Cardiac muscle cell (in vitro differentiated cells and primary cell): Measurements from ENCODE around the gene RNF213. TPM values are rescaled to one million over a fixed set of nuclear protein-coding genes. Genes with fewer than 3 reads are reported as not detected.

Source experiments
- DNase-seq, 2 donors: peaks; one replicate each; pipeline versions ENCODE4 v3.0.0 to v3.0.0-alpha.2; 2010 to 2017; ENCODE audit warnings: low read depth in 1 of 2, low spot score in 1 of 2
- H3K27ac ChIP-seq: fragments of 200-600 bp; sonication (generic); 2 replicates; pipeline ENCODE4 v1.5.1; 2016
- H3K27me3 ChIP-seq: fragments of 200-600 bp; sonication (generic); 2 replicates; pipeline ENCODE4 v1.6.0; 2016; ENCODE audit warnings: control low read depth
- H3K36me3 ChIP-seq: fragments of 200-600 bp; sonication (generic); 2 replicates; pipeline ENCODE4 v1.5.1; 2016; ENCODE audit warnings: control low read depth
- H3K4me1 ChIP-seq: fragments of 200-600 bp; sonication (generic); 2 replicates; pipeline ENCODE4 v1.8.1; 2017; ENCODE audit warnings: low read depth, mild to moderate bottlenecking, mixed run types
- H3K4me3 ChIP-seq: fragments of 200-600 bp; sonication (generic); 2 replicates; pipeline ENCODE4 v1.5.1; 2016; ENCODE audit warnings: mild to moderate bottlenecking
- H3K9me3 ChIP-seq: fragments of 200-600 bp; sonication (generic); 2 replicates; pipeline ENCODE4 v1.5.1; 2017; ENCODE audit warnings: low read depth, mild to moderate bottlenecking, control low read depth
- polyA plus RNA-seq: library from polyadenylated mRNA; unstranded; fragments of >200 nt; fragmentation: Nextera tagmentation; extraction: Ambion mirVana; gene quantifications from 2 replicates; pipeline ENCODE4 v1.2.1, GENCODE V29; 2016
- total RNA-seq: library from RNA; depleted of rRNA; stranded (reverse); fragments of >200 nt; gene quantifications from 2 replicates; pipeline ENCODE4 v1.2.3, GENCODE V29; 2016
- TF ChIP-seq, protein P1 (sequence below): IDR thresholded peaks from 2 replicates; pipeline ENCODE4 v1.5.1; 2012; ENCODE audit warnings: low read depth, mild to moderate bottlenecking, low read length

The RNF213 gene
- total and polyA plus RNA-seq, 2 experiments from 2014 or later: 11.5 to 24.9 TPM

DNA sequence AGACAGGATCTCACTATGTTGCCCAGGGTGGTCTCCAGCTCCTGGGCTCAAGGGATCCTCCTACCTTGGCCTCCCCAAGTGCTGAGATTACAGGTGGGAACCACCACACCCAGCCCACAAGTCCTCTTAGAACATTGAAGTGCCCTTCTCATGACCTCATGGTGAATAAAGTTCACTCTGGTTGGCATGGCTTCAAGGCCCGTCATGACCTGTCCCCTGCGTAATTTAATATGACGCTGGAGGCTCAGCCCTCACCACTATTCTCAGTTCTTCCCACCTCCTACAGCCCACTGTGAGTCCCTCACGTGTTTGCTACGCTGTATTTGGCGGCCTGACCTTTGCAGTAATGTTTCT lies 156.3 kb downstream of the RNF213 start:
- Histone ChIP-seq H3K4me1 (peaks cover 2% of the 10 kb centered on the region), H3K27ac (no peak overlapping the region), H3K27me3 (peaks cover 24% of the 10 kb centered on the region), H3K9me3 (no peaks in the 10 kb centered on the region), H3K4me3 (no peak overlapping the region), H3K36me3 (no peaks in the 10 kb centered on the region)
- no peak for DNase-seq
- TF ChIP-seq, protein P1, sequence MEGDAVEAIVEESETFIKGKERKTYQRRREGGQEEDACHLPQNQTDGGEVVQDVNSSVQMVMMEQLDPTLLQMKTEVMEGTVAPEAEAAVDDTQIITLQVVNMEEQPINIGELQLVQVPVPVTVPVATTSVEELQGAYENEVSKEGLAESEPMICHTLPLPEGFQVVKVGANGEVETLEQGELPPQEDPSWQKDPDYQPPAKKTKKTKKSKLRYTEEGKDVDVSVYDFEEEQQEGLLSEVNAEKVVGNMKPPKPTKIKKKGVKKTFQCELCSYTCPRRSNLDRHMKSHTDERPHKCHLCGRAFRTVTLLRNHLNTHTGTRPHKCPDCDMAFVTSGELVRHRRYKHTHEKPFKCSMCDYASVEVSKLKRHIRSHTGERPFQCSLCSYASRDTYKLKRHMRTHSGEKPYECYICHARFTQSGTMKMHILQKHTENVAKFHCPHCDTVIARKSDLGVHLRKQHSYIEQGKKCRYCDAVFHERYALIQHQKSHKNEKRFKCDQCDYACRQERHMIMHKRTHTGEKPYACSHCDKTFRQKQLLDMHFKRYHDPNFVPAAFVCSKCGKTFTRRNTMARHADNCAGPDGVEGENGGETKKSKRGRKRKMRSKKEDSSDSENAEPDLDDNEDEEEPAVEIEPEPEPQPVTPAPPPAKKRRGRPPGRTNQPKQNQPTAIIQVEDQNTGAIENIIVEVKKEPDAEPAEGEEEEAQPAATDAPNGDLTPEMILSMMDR: no peak

DNA sequence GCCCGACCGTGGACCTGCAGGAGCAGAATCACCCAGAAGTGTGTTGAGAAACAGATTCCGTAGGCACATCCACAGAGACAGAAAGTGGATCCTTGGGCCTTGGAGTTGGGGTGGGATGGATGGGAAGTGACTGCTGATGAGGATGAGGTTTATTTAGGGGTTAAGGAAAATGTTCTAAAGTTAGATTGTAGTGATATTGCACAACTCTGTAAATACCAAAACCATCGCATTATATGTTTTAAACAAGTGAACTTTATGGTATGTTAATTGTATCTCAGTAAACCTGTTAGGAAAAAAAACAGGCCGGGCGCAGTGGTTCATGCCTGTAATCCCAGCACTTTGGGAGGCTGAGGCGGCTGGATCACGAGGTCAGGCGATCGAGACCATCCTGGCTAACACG lies 157.9 kb downstream of the RNF213 start:
- TF ChIP-seq, protein P1: no peak
- Histone ChIP-seq H3K27ac (no peak overlapping the region), H3K36me3 (no peaks in the 10 kb centered on the region), H3K4me3 (no peak overlapping the region), H3K9me3 (no peaks in the 10 kb centered on the region), H3K27me3 (peaks cover 8% of the 10 kb centered on the region), H3K4me1 (peaks cover 2% of the 10 kb centered on the region)
- no peak for DNase-seq

DNA sequence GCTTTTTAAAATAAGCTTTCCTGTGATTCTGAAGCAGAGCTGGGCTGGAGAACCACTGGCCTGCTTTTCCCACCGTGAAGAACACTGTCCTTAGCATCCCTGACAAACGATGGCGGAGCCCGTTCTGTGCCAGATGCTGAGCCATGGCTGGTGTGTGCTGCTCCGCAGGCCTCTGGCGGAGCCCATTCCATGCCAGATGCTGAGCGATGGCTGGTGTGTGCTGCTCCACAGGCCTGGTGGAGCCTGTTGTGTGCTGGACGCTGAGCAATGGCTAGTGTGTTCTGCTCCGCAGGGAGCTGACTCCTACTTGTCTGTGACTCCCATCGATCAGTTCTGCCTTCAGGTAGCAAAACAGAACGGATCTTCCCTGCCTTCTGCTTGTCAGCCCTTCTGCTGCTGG lies 158.6 kb downstream of the RNF213 start:
- no peak for DNase-seq

DNA sequence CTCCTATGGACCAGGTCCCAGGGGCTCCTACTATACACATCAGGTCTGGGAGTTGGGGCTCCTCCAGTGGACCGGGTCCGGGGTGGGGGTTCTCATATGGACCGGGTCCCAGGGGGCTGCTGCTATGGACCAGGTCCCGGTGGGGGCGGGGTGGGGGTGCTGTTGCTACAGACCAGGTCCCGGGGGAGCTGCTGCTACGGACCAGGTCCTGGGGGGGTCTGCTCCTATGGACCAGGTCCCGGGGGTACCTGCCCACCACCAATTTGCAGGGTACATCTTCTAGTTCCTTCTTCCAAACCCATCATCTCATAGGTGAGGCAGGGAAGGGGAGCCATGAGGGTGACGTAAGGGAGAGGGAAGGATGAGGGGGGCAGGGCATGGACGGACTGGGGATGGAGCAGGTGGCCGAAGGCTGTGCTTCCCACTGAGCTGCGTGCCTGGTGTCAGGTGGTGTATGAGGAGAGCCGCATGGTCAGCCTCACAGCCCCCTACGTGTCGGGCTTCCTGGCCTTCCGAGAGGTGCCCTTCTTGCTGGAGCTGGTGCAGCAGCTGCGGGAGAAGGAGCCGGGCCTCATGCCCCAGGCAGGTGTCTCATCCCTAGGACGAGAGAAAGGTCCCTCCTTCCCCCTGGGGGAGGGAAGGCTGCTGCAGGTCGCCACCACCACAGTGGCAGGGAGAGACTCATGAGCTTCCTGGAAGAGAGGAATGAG lies 160.9 kb downstream of the RNF213 start:
- no peak overlapping the region for H3K27ac ChIP-seq
- H3K27me3 ChIP-seq: no peaks in the 10 kb centered on the region
- no peaks in the 10 kb centered on the region for H3K4me1 ChIP-seq
- no peak overlapping the region for H3K4me3 ChIP-seq
- H3K9me3 ChIP-seq: no peaks in the 10 kb centered on the region
- DNase-seq: no peak
- no peaks in the 10 kb centered on the region for H3K36me3 ChIP-seq
- TF ChIP-seq, protein P1: no peak

More for the DNA sequence above, 158.6 kb downstream of the RNF213 start:
- TF ChIP-seq, protein P1: no peak
- Histone ChIP-seq H3K9me3 (no peaks in the 10 kb centered on the region), H3K27me3 (peaks cover under 1% of the 10 kb centered on the region), H3K27ac (no peak overlapping the region), H3K4me3 (no peak overlapping the region), H3K4me1 (peaks cover 2% of the 10 kb centered on the region), H3K36me3 (no peaks in the 10 kb centered on the region)

DNA sequence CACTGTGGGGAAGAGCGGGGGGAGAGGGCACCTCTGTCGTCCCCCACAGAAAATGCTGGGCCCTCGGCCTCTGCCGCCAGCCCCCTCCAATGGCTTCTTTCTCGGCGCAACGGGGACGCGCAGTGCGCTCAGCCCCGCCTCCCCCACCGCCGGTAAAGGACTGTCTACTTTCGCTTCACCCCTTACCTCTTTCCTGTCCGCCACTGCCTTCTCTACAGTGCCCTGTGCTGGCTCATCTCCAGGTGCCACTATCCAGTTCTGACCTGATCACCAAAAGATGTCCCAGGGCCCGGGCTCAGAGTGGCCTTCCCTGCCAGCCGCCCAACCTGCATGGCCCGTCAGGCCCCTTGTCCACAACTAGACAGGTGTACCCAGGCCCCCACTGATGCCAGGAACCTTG lies 161.6 kb downstream of the RNF213 start:
- TF ChIP-seq, protein P1: no peak
- Histone ChIP-seq H3K4me3 (no peak overlapping the region), H3K27me3 (no peaks in the 10 kb centered on the region), H3K4me1 (no peaks in the 10 kb centered on the region), H3K9me3 (no peaks in the 10 kb centered on the region), H3K27ac (no peak overlapping the region), H3K36me3 (no peaks in the 10 kb centered on the region)
- DNase-seq: no peak

DNA sequence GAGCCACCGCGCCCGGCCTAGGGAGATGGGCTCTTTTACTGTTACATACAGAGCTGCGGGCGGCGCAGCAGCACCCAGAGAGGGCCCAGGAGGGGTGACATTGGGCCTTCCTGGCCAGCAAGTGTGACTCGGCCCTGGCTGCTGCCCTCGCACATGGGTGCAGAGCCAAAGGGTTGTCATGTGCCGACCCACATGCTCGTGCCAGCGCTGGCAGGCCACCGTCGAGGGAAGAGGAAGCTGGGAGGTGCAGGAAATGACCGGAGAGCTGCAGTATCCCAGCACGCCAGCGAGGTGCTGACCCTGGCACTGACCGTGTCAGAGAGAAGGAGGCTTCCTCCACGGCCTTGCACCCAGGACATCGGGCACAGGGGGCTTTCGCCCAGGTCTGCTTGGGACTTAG lies 162.3 kb downstream of the RNF213 start:
- Histone ChIP-seq H3K27me3 (no peaks in the 10 kb centered on the region), H3K4me1 (no peaks in the 10 kb centered on the region), H3K36me3 (no peaks in the 10 kb centered on the region), H3K27ac (no peak overlapping the region), H3K4me3 (no peak overlapping the region), H3K9me3 (no peaks in the 10 kb centered on the region)
- TF ChIP-seq, protein P1: no peak
- no peak for DNase-seq
